Epithelial cell of proximal tubule (primary cell): Measurements from ENCODE around the gene EPHB1. TPM values are rescaled to one million over a fixed set of nuclear protein-coding genes. Genes with fewer than 3 reads are reported as not detected.

Experiments used
- DNase-seq: peaks from one replicate; pipeline ENCODE4 v3.0.0-alpha.2; 2011; ENCODE audit warnings: low read depth
- H3K4me3 ChIP-seq: 2 replicates; pipeline ENCODE4 v1.5.1; 2011; ENCODE audit warnings: low read depth, mild to moderate bottlenecking, low read length
- total RNA-seq: library from RNA; depleted of rRNA; stranded (reverse); fragments of >200 nt; gene quantifications from 2 replicates; pipeline ENCODE4 v1.2.3, GENCODE V29; 2015
- TF ChIP-seq, protein P1 (sequence below): conservative IDR thresholded peaks from 2 replicates; pipeline ENCODE4 v1.5.1; 2012; ENCODE audit warnings: low read depth, mild to moderate bottlenecking, low read length

EPHB1 gene
- total RNA-seq, 1 donor from 2014 or later = 1.6 TPM

DNA sequence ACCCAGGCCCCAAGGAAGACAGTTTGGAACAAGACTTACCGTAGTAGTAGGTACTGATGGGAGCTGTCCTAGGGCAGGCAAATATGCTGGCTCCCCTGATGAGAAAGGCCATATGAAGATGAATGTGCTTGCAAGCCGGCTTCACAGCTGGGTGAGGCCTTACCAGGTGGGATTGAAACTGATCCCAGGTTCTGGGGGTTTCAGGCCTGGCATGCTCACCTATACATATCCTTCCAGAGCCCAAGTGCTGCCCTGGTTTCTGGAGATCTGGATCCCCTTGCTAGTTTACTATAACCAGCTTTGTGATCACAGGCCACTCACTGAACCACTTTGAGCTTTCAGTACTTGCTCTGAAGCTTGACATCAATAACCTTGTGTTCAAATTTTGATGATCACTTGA is 274.3 kb downstream of the EPHB1 start:
- TF ChIP-seq, protein P1, sequence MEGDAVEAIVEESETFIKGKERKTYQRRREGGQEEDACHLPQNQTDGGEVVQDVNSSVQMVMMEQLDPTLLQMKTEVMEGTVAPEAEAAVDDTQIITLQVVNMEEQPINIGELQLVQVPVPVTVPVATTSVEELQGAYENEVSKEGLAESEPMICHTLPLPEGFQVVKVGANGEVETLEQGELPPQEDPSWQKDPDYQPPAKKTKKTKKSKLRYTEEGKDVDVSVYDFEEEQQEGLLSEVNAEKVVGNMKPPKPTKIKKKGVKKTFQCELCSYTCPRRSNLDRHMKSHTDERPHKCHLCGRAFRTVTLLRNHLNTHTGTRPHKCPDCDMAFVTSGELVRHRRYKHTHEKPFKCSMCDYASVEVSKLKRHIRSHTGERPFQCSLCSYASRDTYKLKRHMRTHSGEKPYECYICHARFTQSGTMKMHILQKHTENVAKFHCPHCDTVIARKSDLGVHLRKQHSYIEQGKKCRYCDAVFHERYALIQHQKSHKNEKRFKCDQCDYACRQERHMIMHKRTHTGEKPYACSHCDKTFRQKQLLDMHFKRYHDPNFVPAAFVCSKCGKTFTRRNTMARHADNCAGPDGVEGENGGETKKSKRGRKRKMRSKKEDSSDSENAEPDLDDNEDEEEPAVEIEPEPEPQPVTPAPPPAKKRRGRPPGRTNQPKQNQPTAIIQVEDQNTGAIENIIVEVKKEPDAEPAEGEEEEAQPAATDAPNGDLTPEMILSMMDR = no peak
- DNase-seq = no peak
- H3K4me3 ChIP-seq = no peak overlapping the region

GRCh38 chr3:135071483-135071882 is 276.4 kb downstream of the EPHB1 start:
- H3K4me3 ChIP-seq = no peak overlapping the region
- no peak for DNase-seq
- TF ChIP-seq, protein P1 = no peak

DNA sequence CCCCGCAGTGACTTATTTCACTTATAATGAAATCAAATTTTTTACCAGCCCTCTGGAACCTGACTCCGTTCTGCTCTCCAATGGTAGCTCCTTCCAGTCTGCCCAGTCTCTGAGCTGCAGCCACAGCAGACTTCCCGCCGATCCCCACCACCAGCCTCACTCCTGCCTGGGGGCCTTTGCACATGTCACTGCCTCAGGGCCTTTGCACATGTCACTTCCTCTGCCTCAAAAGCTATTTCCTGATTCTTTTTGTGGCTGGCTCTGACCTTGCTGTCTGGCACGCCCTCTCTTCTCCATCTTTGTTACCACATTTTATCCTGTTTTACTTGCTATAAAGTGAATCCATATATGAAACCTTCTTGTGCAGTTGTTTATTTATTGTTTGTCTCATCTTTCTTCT is 277.4 kb downstream of the EPHB1 start:
- no peak overlapping the region for H3K4me3 ChIP-seq
- no peak for DNase-seq
- TF ChIP-seq, protein P1 = no peak

DNA sequence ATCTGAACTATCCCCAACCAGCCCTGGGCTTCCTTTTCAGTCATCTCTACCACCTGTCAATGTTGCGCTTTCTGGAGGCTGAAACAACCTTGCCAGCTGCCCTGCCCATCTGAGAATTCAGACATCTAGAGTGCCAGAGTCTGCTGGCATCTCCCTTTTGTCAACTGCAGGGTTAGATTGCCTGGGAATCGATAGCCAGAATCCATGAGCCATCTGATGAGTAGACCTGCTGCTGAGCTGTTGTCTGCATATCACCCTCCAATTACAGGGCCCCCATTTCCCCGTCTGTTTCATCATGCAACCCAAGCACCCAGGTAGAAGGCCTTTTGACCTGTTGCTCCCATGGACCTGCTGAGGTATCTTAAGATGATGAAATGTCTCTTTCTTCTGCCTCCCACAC is 280.1 kb downstream of the EPHB1 start:
- no peak for DNase-seq
- TF ChIP-seq, protein P1 = no peak
- H3K4me3 ChIP-seq = no peak overlapping the region

DNA sequence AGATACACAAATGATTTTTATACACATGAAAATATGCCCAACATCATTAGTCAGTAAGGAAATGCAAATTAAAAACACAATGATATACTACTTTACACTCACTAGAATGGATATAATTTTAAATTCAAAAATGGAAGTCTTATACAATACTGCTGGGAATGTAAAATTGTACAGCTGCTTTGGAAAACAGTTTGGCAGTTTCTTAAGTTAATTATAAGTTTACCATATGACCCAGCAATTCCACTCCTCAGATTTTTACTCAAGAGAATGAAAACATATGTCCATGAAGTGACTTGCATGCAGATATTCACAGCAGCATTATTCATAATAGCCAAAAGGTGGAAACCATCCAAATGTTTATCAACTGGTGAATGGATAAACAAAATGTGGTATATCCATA is 281.3 kb downstream of the EPHB1 start:
- DNase-seq = no peak
- no peak overlapping the region for H3K4me3 ChIP-seq
- TF ChIP-seq, protein P1 = no peak

DNA sequence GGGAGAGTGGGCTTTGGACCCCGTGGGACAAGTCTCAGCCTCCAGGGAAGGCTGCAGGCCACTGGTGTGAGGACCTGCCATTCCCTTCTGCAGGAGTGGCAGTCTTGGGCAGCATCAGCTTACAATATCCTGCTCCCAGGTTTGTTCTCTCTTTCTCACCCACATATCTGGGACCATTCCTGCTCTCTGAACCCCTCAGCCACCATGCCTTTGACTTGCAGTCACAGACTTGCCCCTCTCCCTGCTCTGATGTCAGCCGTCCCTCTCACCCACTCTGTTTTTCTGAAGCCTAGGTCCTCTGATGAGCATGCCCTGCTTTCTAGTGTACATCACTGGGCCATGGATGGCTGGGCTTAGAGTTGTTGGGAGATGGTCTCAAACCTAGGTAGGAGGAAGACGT is 282.1 kb downstream of the EPHB1 start:
- no peak overlapping the region for H3K4me3 ChIP-seq
- TF ChIP-seq, protein P1 = no peak
- no peak for DNase-seq

DNA sequence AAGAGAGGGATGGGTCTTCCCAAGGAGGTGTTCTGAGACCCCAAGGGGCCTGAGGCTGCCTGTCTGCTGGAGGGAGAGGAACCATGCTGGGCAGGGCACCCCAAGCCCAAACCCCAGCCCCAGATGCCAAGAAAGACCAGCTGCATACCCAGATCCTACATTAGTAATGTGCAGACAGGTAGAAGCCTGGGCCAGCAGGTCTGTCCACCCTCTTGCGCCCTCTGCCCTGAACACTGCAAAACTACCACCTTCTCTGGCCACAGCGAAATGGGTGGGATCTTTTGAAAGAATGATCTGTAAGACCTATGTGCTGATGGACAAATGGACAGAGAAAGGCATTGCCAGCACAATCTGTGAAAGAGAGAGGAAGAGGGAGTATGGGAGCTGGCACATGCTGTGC is 283.2 kb downstream of the EPHB1 start:
- TF ChIP-seq, protein P1 = peak; percentile 10
- no peak overlapping the region for H3K4me3 ChIP-seq
- DNase-seq = no peak
